HG02885 (cell line): ENCODE measurements around the gene MYO3B.
"Not testable (repeated sequence)": the region's sequence is repeated elsewhere in the genome, so short reads cannot be mapped to it uniquely, and the experiment has no call there.

Source experiments
- ATAC-seq: cut with Tn5 transposase; IDR thresholded peaks from one replicate; pipeline ENCODE4 v1.9.1; 2021; ENCODE audit warnings: mild to moderate bottlenecking; ENCODE audit not compliant: unreplicated experiment, poor library complexity

MYO3B gene

GRCh38 chr2:170324640-170325046 is 146.7 kb downstream of the MYO3B start:
- no peak for ATAC-seq

- ATAC-seq: no peak
These were observed 152.9 kb downstream of the MYO3B start for GRCh38 chr2:170330881-170331280.

- no peak for ATAC-seq
These were observed 154.9 kb downstream of the MYO3B start for GRCh38 chr2:170332676-170333402.

GRCh38 chr2:170335351-170335750 is 157.4 kb downstream of the MYO3B start:
- ATAC-seq: no peak

GRCh38 chr2:170336408-170336807 is 158.5 kb downstream of the MYO3B start:
- no peak for ATAC-seq

- ATAC-seq: no peak
These were observed 159.0 kb downstream of the MYO3B start for GRCh38 chr2:170336916-170337315.

GRCh38 chr2:170339322-170339721 is 161.4 kb downstream of the MYO3B start:
- no peak for ATAC-seq

- no peak for ATAC-seq
These were observed 162.1 kb downstream of the MYO3B start for GRCh38 chr2:170339750-170340692.

GRCh38 chr2:170340693-170341068 is 162.7 kb downstream of the MYO3B start:
- peak; percentile 75 for ATAC-seq

- ATAC-seq: no peak
These were observed 164.0 kb downstream of the MYO3B start for GRCh38 chr2:170341684-170342623.

- ATAC-seq: no peak
These were observed 166.9 kb downstream of the MYO3B start for GRCh38 chr2:170344663-170345346.

GRCh38 chr2:170345607-170346006 is 167.7 kb downstream of the MYO3B start:
- no peak for ATAC-seq

GRCh38 chr2:170349269-170349668 is 171.3 kb downstream of the MYO3B start:
- not testable (repeated sequence) for ATAC-seq

- no peak for ATAC-seq
These were observed 173.2 kb downstream of the MYO3B start for GRCh38 chr2:170350929-170351826.

GRCh38 chr2:170353723-170354122 is 175.8 kb downstream of the MYO3B start:
- ATAC-seq: no peak

GRCh38 chr2:170354388-170354787 is 176.4 kb downstream of the MYO3B start:
- no peak for ATAC-seq

GRCh38 chr2:170354855-170355780 is 177.2 kb downstream of the MYO3B start:
- ATAC-seq: no peak

GRCh38 chr2:170359466-170359865 is 181.5 kb downstream of the MYO3B start:
- ATAC-seq: no peak
